Measurements from ENCODE around the gene TRIM2.

DNA sequence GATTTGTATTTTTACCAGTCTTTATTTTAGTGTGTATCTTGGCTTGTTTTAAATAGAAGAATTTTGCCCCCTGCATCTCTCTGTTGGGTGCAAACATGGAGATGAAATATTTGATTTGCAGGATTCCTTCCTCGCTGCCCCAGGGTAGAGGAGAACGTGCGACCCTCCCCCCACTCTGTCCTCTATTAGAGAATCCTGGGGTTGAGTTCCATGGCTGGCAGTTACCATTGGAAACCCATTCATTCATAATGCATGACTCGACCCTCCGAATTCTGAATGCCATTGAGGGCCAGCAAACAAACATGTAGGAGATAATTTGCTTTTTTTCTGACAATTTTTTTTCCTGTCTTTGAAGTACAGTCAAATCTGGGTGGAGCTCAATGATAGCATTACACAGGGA is 53.7 kb downstream of the TRIM2 start:
- TF ChIP-seq, protein P1, sequence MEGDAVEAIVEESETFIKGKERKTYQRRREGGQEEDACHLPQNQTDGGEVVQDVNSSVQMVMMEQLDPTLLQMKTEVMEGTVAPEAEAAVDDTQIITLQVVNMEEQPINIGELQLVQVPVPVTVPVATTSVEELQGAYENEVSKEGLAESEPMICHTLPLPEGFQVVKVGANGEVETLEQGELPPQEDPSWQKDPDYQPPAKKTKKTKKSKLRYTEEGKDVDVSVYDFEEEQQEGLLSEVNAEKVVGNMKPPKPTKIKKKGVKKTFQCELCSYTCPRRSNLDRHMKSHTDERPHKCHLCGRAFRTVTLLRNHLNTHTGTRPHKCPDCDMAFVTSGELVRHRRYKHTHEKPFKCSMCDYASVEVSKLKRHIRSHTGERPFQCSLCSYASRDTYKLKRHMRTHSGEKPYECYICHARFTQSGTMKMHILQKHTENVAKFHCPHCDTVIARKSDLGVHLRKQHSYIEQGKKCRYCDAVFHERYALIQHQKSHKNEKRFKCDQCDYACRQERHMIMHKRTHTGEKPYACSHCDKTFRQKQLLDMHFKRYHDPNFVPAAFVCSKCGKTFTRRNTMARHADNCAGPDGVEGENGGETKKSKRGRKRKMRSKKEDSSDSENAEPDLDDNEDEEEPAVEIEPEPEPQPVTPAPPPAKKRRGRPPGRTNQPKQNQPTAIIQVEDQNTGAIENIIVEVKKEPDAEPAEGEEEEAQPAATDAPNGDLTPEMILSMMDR (IDR thresholded peaks at IDR 0.05) = no peak
- no peak for TF ChIP-seq POLR2A (IDR thresholded peaks at IDR 0.05)

Measured in uterus (tissue), 2 donors.